Measurements from ENCODE around the gene FNIP2.

GRCh38 chr4:158789853-158790252 is 21.0 kb downstream of the FNIP2 start:
- no peak for TF ChIP-seq CTCF (IDR thresholded peaks at IDR 0.05; ENCODE audit: insufficient read depth, low read depth, low read length)
- no peak for TF ChIP-seq EZH2 (IDR thresholded peaks at IDR 0.05; ENCODE audit: insufficient read depth, low read length)
